C1 segment of cervical spinal cord (tissue), 14 donors: ENCODE data around the gene RUFY3.
"Not testable (repeated sequence)": the region's sequence is repeated elsewhere in the genome, so short reads cannot be mapped to it uniquely, and the experiment has no call there.

Source experiments
- DNase-seq, 14 donors: peaks; one replicate each; lab custom pipeline; 2025; lab: John Stamatoyannopoulos, UW

Gene RUFY3

GRCh38 chr4:70721747-70722146 lies at the start of gene RUFY3:
Gene RUFY3, plus strand, starts transcription at chr4:70721964. Its CDS starts 610 bp downstream, at chr4:70722574.
- peak in 13 of 14 donors; percentile 7 to 97 (median 57) for DNase-seq

GRCh38 chr4:70674191-70674590 lies 47.6 kb upstream of the RUFY3 start:
- DNase-seq = no peak

GRCh38 chr4:70674731-70675130 lies 47.0 kb upstream of the RUFY3 start:
- DNase-seq = no peak

- no peak for DNase-seq
Measured at GRCh38 chr4:70676554-70677090, 45.1 kb upstream of the RUFY3 start.

GRCh38 chr4:70678383-70678999 lies 43.3 kb upstream of the RUFY3 start:
- no peak for DNase-seq

- no peak for DNase-seq
Measured at GRCh38 chr4:70680934-70681333, 40.8 kb upstream of the RUFY3 start.

GRCh38 chr4:70681704-70682103 lies 40.1 kb upstream of the RUFY3 start:
- no peak for DNase-seq

- not testable (repeated sequence) for DNase-seq
Measured at GRCh38 chr4:70682142-70682541, 39.6 kb upstream of the RUFY3 start.

- no peak for DNase-seq
Measured at GRCh38 chr4:70687392-70687791, 34.4 kb upstream of the RUFY3 start.

GRCh38 chr4:70687821-70688794 lies 33.7 kb upstream of the RUFY3 start, which contains the start of gene UTP3:
Gene UTP3, plus strand, starts transcription at chr4:70688532. Its CDS starts 146 bp downstream, at chr4:70688678.
- peak; percentile 69 to 99 (median 95) for DNase-seq

GRCh38 chr4:70688795-70689231 lies 33.0 kb upstream of the RUFY3 start:
- no peak for DNase-seq

- DNase-seq = no peak
Measured at GRCh38 chr4:70691661-70692060, 30.1 kb upstream of the RUFY3 start.

GRCh38 chr4:70694633-70695032 lies 27.1 kb upstream of the RUFY3 start:
- DNase-seq = not testable (repeated sequence)

- not testable (repeated sequence) for DNase-seq
Measured at GRCh38 chr4:70698435-70698834, 23.3 kb upstream of the RUFY3 start.

- DNase-seq = no peak
Measured at GRCh38 chr4:70700712-70701111, 21.1 kb upstream of the RUFY3 start.

GRCh38 chr4:70701271-70701670 lies 20.5 kb upstream of the RUFY3 start:
- no peak for DNase-seq

- not testable (repeated sequence) for DNase-seq
Measured at GRCh38 chr4:70702592-70702991, 19.2 kb upstream of the RUFY3 start.

- peak in 3 of 14 donors; percentile 24 to 59 (median 50) for DNase-seq
Measured at GRCh38 chr4:70703619-70704214, 18.0 kb upstream of the RUFY3 start.

- DNase-seq = peak; percentile 6 to 85 (median 54)
Measured at GRCh38 chr4:70704215-70704930, 17.4 kb upstream of the RUFY3 start.

GRCh38 chr4:70704931-70705182 lies 16.9 kb upstream of the RUFY3 start:
- DNase-seq = peak in 1 of 14 donors; percentile 29
